GM10266 (cell line): Measurements from ENCODE around the gene ZFYVE16.
"Not testable (repeated sequence)": the region's sequence is repeated elsewhere in the genome, so short reads cannot be mapped to it uniquely, and the experiment has no call there.

Experiments used
- DNase-seq: peaks from one replicate; pipeline ENCODE4 v3.0.0; 2012; ENCODE audit errors: extremely low spot score
- CTCF ChIP-seq: IDR thresholded peaks from 2 replicates; pipeline ENCODE4 v1.5.1; 2012; ENCODE audit warnings: mild to moderate bottlenecking, low read depth; ENCODE audit not compliant: control insufficient read depth, insufficient read depth; ENCODE audit errors: missing control alignments

ZFYVE16 gene

GRCh38 chr5:80374188-80374587 is 33.7 kb upstream of the ZFYVE16 start:
- no peak for TF ChIP-seq CTCF
- DNase-seq = no peak

- no peak for DNase-seq
These were observed 31.3 kb upstream of the ZFYVE16 start for GRCh38 chr5:80376557-80376956.

DNA sequence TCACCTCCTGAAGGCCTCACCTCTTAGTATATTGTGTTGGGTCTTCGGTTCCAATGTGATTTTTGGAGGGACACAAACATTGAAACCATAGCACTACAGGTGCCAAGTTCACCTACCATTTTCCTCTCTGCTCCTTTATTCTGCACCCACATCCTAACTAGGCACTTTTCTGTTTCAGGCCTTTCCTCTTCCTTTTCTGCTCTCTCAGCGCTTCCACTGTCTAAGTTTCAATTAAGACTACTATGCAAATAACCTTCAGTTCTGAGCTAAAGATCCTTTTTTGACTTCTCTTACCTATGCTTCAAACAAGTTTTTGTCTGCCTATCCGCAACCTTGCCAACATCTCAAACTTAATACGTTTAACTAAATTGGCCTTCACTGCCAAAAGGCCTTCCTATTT is 25.4 kb upstream of the ZFYVE16 start:
- no peak for DNase-seq
- no peak for TF ChIP-seq CTCF

More at GRCh38 chr5:80376557-80376956, 31.3 kb upstream of the ZFYVE16 start:
- TF ChIP-seq CTCF = no peak

GRCh38 chr5:80387063-80387768 is 20.6 kb upstream of the ZFYVE16 start:
- no peak for DNase-seq
- TF ChIP-seq CTCF = no peak

DNA sequence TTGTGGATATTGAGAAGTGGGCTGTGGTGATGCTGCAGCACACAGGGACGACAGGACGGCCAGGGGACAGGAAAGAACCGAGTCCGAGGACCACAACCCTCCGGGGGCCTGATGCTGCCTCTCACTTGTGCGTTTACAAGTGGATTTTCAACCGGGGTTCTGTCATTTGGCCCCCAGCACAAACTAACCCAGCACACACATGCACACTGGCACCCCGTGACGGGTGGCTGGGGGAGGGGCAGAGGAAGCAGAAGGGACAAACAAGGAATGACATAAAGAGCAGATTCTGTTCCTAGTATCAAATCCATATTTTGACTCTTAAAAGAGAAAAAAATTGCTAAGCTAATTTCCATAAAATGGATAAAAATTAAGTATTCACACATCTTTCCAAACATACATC is 18.3 kb upstream of the ZFYVE16 start:
- TF ChIP-seq CTCF = no peak

GRCh38 chr5:80390413-80390812 is 17.5 kb upstream of the ZFYVE16 start:
- DNase-seq = not testable (repeated sequence)

More for the DNA sequence above, 18.3 kb upstream of the ZFYVE16 start:
- DNase-seq = no peak

- DNase-seq = not testable (repeated sequence)
These were observed 16.6 kb upstream of the ZFYVE16 start for GRCh38 chr5:80391267-80391666.

DNA sequence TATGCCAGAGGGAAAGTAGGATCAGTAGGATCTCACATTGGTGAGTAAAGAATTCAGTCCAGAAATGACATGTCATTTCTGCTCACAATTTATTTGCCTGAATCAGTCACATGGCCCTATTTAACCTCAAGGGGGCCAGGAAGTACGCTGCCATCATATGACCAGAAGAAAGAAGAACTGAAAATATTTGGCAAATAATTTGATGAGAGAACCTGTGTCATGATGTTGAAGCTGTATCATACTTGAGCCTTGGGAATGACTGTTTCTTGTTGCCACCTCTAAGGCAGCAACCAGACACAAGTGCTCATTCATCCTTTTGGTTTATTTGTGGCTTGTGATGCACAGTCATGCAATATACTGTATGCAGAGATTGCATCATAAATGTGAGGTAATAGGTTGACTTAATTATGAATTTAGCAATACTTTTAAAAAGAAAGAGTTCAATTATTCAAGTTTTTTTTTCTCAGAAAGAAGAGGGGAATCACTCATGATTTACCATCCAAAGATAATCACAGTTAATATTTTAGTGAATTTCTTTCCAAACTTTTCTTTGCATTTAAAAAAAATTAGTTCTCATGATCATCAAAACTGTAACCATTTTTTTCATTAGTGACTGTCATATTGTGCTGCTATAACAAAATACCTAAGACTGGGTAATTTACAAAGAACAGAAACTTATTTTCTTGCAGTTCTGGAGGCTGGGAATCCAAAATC is 8.2 kb upstream of the ZFYVE16 start:
- peak; percentile 21 for DNase-seq
- no peak for TF ChIP-seq CTCF

DNA sequence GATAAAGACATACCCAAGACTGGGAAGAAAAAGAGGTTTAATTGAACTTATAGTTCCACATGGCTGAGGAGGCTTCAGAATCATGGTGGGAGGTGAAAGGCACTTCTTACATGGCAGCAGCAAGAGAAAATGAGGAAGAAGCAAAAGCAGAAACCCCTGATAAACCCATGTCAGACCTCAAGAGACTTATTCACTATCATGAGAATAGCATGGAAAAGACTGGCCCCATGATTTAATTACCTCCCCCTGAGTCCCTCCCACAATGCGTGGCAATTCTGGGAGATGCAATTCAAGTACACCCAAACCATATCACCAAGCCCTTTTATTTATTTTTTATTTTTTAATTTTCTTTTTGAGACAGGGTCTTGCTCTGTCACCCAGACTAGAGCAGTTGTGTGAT is 7.5 kb upstream of the ZFYVE16 start:
- not testable (repeated sequence) for DNase-seq
